NCI-H2196 treated with DMSO at 0.1 percent for 48 hours (cell line): Measurements from ENCODE around the gene PINK1.

Experiments used
- DNase-seq: peaks from one replicate; lab custom pipeline; 2025; ENCODE audit not compliant: unreplicated experiment; lab: John Stamatoyannopoulos, UW

Gene PINK1

GRCh38 chr1:20610970-20611369 lies 22.3 kb upstream of the PINK1 start:
- DNase-seq: no peak

GRCh38 chr1:20611652-20612051 lies 21.6 kb upstream of the PINK1 start:
- DNase-seq: no peak

- DNase-seq: no peak
These were observed 21.0 kb upstream of the PINK1 start for GRCh38 chr1:20612221-20612746.

- no peak for DNase-seq
These were observed 19.1 kb upstream of the PINK1 start for GRCh38 chr1:20614131-20614579.

- no peak for DNase-seq
These were observed 17.1 kb upstream of the PINK1 start for GRCh38 chr1:20615946-20616846.

GRCh38 chr1:20616847-20617487 lies 16.3 kb upstream of the PINK1 start:
- no peak for DNase-seq

GRCh38 chr1:20618550-20618949 lies 14.7 kb upstream of the PINK1 start:
- DNase-seq: no peak

GRCh38 chr1:20619999-20620398 lies 13.3 kb upstream of the PINK1 start:
- DNase-seq: no peak

- DNase-seq: no peak
These were observed 12.2 kb upstream of the PINK1 start for GRCh38 chr1:20621012-20621411.

GRCh38 chr1:20624709-20625108 lies 8.5 kb upstream of the PINK1 start:
- DNase-seq: no peak

- DNase-seq: no peak
These were observed 7.8 kb upstream of the PINK1 start for GRCh38 chr1:20625176-20626097.

GRCh38 chr1:20626098-20626427 lies 7.2 kb upstream of the PINK1 start:
- no peak for DNase-seq

- DNase-seq: no peak
These were observed 6.7 kb upstream of the PINK1 start for GRCh38 chr1:20626524-20626923.

- DNase-seq: no peak
These were observed 2.5 kb upstream of the PINK1 start for GRCh38 chr1:20630729-20631128.

GRCh38 chr1:20632386-20632785 lies 872 bp upstream of the PINK1 start:
- DNase-seq: no peak

- no peak for DNase-seq
These were observed 871 bp downstream of the PINK1 start for GRCh38 chr1:20634065-20634593.

- no peak for DNase-seq
These were observed 1.4 kb downstream of the PINK1 start for GRCh38 chr1:20634594-20635084.

GRCh38 chr1:20636785-20637347 lies 3.6 kb downstream of the PINK1 start:
- DNase-seq: no peak

GRCh38 chr1:20640183-20640597 lies 6.9 kb downstream of the PINK1 start:
- DNase-seq: no peak

- DNase-seq: no peak
These were observed 8.7 kb downstream of the PINK1 start for GRCh38 chr1:20641975-20642374.
